HL-60 (cell line): ENCODE data around the gene LDB2.

Experiments
- CTCF ChIP-seq: IDR thresholded peaks from one replicate; pipeline ENCODE4 v1.5.1; 2011; ENCODE audit warnings: low read length, control low read depth, inconsistent platforms; ENCODE audit not compliant: insufficient read depth
- GABPA ChIP-seq: IDR thresholded peaks from 2 replicates; pipeline ENCODE4 v1.6.1; 2012; ENCODE audit warnings: low read depth
- POLR2AphosphoS5 ChIP-seq: IDR thresholded peaks from 2 replicates; pipeline ENCODE4 v1.6.1; 2012; ENCODE audit warnings: low read depth
- REST ChIP-seq: IDR thresholded peaks from 2 replicates; pipeline ENCODE4 v1.6.1; 2012; ENCODE audit warnings: low read depth; ENCODE audit not compliant: insufficient replicate concordance

GRCh38 chr4:16720761-16721160, 177.7 kb downstream of the LDB2 start:
- TF ChIP-seq CTCF (no peak), REST (no peak), GABPA (no peak), POLR2AphosphoS5 (no peak)
